H9 (cell line): Measurements from ENCODE around the gene BCORL1. TPM values are rescaled to one million over a fixed set of nuclear protein-coding genes. Genes with fewer than 3 reads are reported as not detected.

ENCODE experiments used
- DNase-seq: peaks from one replicate; pipeline ENCODE4 v3.0.0-alpha.2; 2017
- H2AFZ ChIP-seq: one replicate; pipeline ENCODE4 v1.6.1; 2013; ENCODE audit warnings: mild to moderate bottlenecking, low read length, control low read depth, moderate library complexity
- H2AK5ac ChIP-seq: 2 replicates; pipeline ENCODE4 v1.6.1; 2013; ENCODE audit warnings: low read length, control low read depth, mixed read lengths; ENCODE audit not compliant: insufficient read length
- H2BK120ac ChIP-seq: one replicate; pipeline ENCODE4 v1.6.1; 2013; ENCODE audit warnings: low read depth, mild to moderate bottlenecking, low read length, control low read depth, inconsistent platforms; ENCODE audit not compliant: poor library complexity, severe bottlenecking
- H2BK12ac ChIP-seq: 2 replicates; pipeline ENCODE4 v1.6.1; 2013; ENCODE audit warnings: low read length, control low read depth, mixed read lengths, low read depth; ENCODE audit not compliant: insufficient read length
- H2BK15ac ChIP-seq: 2 replicates; pipeline ENCODE4 v1.6.1; 2013; ENCODE audit warnings: low read depth, low read length, control low read depth
- H2BK20ac ChIP-seq: one replicate; pipeline ENCODE4 v1.6.1; 2013; ENCODE audit warnings: low read depth, mild to moderate bottlenecking, low read length, control low read depth, inconsistent platforms; ENCODE audit not compliant: poor library complexity, severe bottlenecking
- H2BK5ac ChIP-seq: 2 replicates; pipeline ENCODE4 v1.6.1; 2013; ENCODE audit warnings: low read length, control low read depth, mixed read lengths; ENCODE audit not compliant: insufficient read length
- H3K14ac ChIP-seq: 2 replicates; pipeline ENCODE4 v1.6.1; 2013; ENCODE audit warnings: low read length, control low read depth; ENCODE audit not compliant: insufficient read depth
- H3K18ac ChIP-seq: 2 replicates; pipeline ENCODE4 v1.6.1; 2013; ENCODE audit warnings: low read depth, mild to moderate bottlenecking, mixed read lengths, low read length, control low read depth; ENCODE audit not compliant: insufficient read length
- H3K23ac ChIP-seq: 2 replicates; pipeline ENCODE4 v1.6.1; 2013; ENCODE audit warnings: low read length, control low read depth, mixed read lengths, low read depth; ENCODE audit not compliant: insufficient read length
- H3K23me2 ChIP-seq: 2 replicates; pipeline ENCODE4 v1.6.1; 2013; ENCODE audit warnings: low read depth, mild to moderate bottlenecking, mixed read lengths, low read length, control low read depth; ENCODE audit not compliant: insufficient read length, poor library complexity, severe bottlenecking
- H3K27ac ChIP-seq: 2 replicates; pipeline ENCODE4 v1.5.1; 2013; ENCODE audit warnings: low read length, control low read depth, mixed read lengths, low read depth; ENCODE audit not compliant: insufficient read length
- H3K27me3 ChIP-seq: 2 replicates; pipeline ENCODE4 v1.6.1; 2013; ENCODE audit warnings: low read length, control low read depth, inconsistent platforms; ENCODE audit not compliant: insufficient read depth
- H3K4ac ChIP-seq: 2 replicates; pipeline ENCODE4 v1.6.1; 2013; ENCODE audit warnings: low read depth, mild to moderate bottlenecking, control low read depth, inconsistent platforms, low read length, moderate library complexity
- H3K4me1 ChIP-seq: 2 replicates; pipeline ENCODE4 v1.6.1; 2013; ENCODE audit warnings: low read length, control low read depth, inconsistent platforms; ENCODE audit not compliant: insufficient read depth
- H3K4me2 ChIP-seq: 2 replicates; pipeline ENCODE4 v1.6.1; 2013; ENCODE audit warnings: low read length, control low read depth, mixed read lengths; ENCODE audit not compliant: insufficient read length, insufficient read depth
- H3K56ac ChIP-seq: 2 replicates; pipeline ENCODE4 v1.6.1; 2013; ENCODE audit warnings: low read depth, mild to moderate bottlenecking, mixed read lengths, low read length, control low read depth; ENCODE audit not compliant: insufficient read length
- H3K79me1 ChIP-seq: 2 replicates; pipeline ENCODE4 v1.6.1; 2013; ENCODE audit warnings: low read depth, mild to moderate bottlenecking, moderate library complexity, low read length, control low read depth, inconsistent platforms; ENCODE audit not compliant: insufficient read depth, poor library complexity, severe bottlenecking
- H3K79me2 ChIP-seq: 2 replicates; pipeline ENCODE4 v1.6.1; 2013; ENCODE audit warnings: low read length, control low read depth, inconsistent platforms; ENCODE audit not compliant: insufficient read depth
- H3K9ac ChIP-seq: 2 replicates; pipeline ENCODE4 v1.6.1; 2013; ENCODE audit warnings: low read length, control low read depth, mixed read lengths; ENCODE audit not compliant: insufficient read length; ENCODE audit errors: extremely low read depth
- H3K9me3 ChIP-seq: one replicate; pipeline ENCODE4 v1.6.1; 2013; ENCODE audit warnings: low read depth, low read length, inconsistent platforms; ENCODE audit not compliant: control insufficient read depth
- H3T11ph ChIP-seq: one replicate; pipeline ENCODE4 v1.6.1; 2013; ENCODE audit warnings: mild to moderate bottlenecking, low read length, control low read depth, inconsistent platforms
- H4K20me1 ChIP-seq: one replicate; pipeline ENCODE4 v1.6.1; 2013; ENCODE audit not compliant: control insufficient read depth, insufficient read length, insufficient read depth
- H4K5ac ChIP-seq: 2 replicates; pipeline ENCODE4 v1.6.1; 2013; ENCODE audit warnings: low read depth, mild to moderate bottlenecking, mixed read lengths, low read length, control low read depth; ENCODE audit not compliant: insufficient read length
- H4K8ac ChIP-seq: replicated peaks from 2 replicates; pipeline ENCODE4 v1.6.1; 2013; ENCODE audit warnings: low read length, control low read depth, mixed read lengths, low read depth; ENCODE audit not compliant: insufficient read length
- H4K91ac ChIP-seq: 2 replicates; pipeline ENCODE4 v1.6.1; 2013; ENCODE audit warnings: low read depth, mild to moderate bottlenecking, moderate library complexity, mixed read lengths, low read length, control low read depth; ENCODE audit not compliant: insufficient read length
- H3K27ac Mint-ChIP-seq, 3 experiments: 2 replicates in 2 of 3; 3 replicates in 1 of 3; pipeline ENCODE4 v1.8.0; 2020 to 2021; ENCODE audit warnings: mixed read lengths in 3 of 3, mild to moderate bottlenecking in 1 of 3, moderate library complexity in 1 of 3
- H3K27me3 Mint-ChIP-seq: 2 replicates; pipeline ENCODE4 v1.8.0; 2021; ENCODE audit warnings: low read depth, mild to moderate bottlenecking, moderate library complexity, mixed read lengths
- H3K36me3 Mint-ChIP-seq, 3 experiments: 2 replicates in 2 of 3; 3 replicates in 1 of 3; pipeline ENCODE4 v1.8.0; 2020 to 2021; ENCODE audit warnings: low read depth in 3 of 3, mixed read lengths in 3 of 3; ENCODE audit not compliant: insufficient read depth in 1 of 3
- H3K4me1 Mint-ChIP-seq, 2 experiments: 2 replicates each; pipeline ENCODE4 v1.8.0; 2020; ENCODE audit warnings: mixed read lengths in 2 of 2
- H3K4me3 Mint-ChIP-seq, 2 experiments: 2 replicates in 1 of 2; 3 replicates in 1 of 2; pipeline ENCODE4 v1.8.0; 2020 to 2021; ENCODE audit warnings: mild to moderate bottlenecking in 2 of 2, mixed read lengths in 2 of 2, moderate library complexity in 1 of 2
- H3K9me3 Mint-ChIP-seq, 2 experiments: 2 replicates in 1 of 2; 3 replicates in 1 of 2; pipeline ENCODE4 v1.8.0; 2020; ENCODE audit warnings: mild to moderate bottlenecking in 2 of 2, mixed read lengths in 2 of 2, moderate library complexity in 1 of 2
- CTCF ChIP-seq: fragments of 200-600 bp; sonication (generic); conservative IDR thresholded peaks from 3 replicates; pipeline ENCODE4 v1.8.0; 2021; ENCODE audit warnings: antibody characterized with exemption, mild to moderate bottlenecking
- WGBS: extraction: QIAGEN DNeasy Blood & Tissue Kit; methylation state at CpG from one replicate; pipeline ENCODE4 v1.1.7; 2013; ENCODE audit warnings: missing lambda C conversion rate, low lambda C conversion rate, mixed read lengths; ENCODE audit not compliant: insufficient read length; ENCODE audit errors: extremely low coverage; 5-methylcytosine and 5-hydroxymethylcytosine counted together
- total RNA-seq: library from RNA; stranded (reverse); gene quantifications from 2 replicates; pipeline ENCODE4 v1.2.1, GENCODE V29; 2021

Gene BCORL1
- total RNA-seq, 1 experiment from 2014 or later, result 6.1 TPM

GRCh38 chrX:130051176-130051845 lies 68.9 kb downstream of the BCORL1 start:
- Mint-ChIP-seq H3K36me3 (peaks cover 18 to 38% (median 30%) of the 10 kb centered on the region in 3 experiments), H3K27ac (no peak overlapping the region), H3K27me3 (peaks cover 2% of the 10 kb centered on the region), H3K4me3 (no peak overlapping the region), H3K9me3 (peaks cover 0 to 81% of the 10 kb centered on the region in 2 experiments; a peak in 2 of 5 replicates), H3K4me1 (peaks cover 2 to 12% of the 10 kb centered on the region in 2 experiments; a peak in 3 of 4 replicates)
- no peak overlapping the region for H3K27ac ChIP-seq
- H2AFZ ChIP-seq, result no peak overlapping the region
- peaks cover 8% of the 10 kb centered on the region for H3K9me3 ChIP-seq
- DNase-seq, result no peak
- H2BK12ac ChIP-seq, result no peak overlapping the region
- no peak overlapping the region for H2BK15ac ChIP-seq
- H3K56ac ChIP-seq, result no peak overlapping the region
- no peak overlapping the region for H3K23ac ChIP-seq
- no peaks in the 10 kb centered on the region for H3K79me1 ChIP-seq
- H2BK120ac ChIP-seq, result no peak overlapping the region
- WGBS, result no CpG with 5 or more reads among the region's 12 CpGs
- no peaks in the 10 kb centered on the region for H3K27me3 ChIP-seq
- H3K23me2 ChIP-seq, result no peaks in the 10 kb centered on the region
- H3K9ac ChIP-seq, result no peak overlapping the region
- no peak overlapping the region for H2BK5ac ChIP-seq
- H3K4me1 ChIP-seq, result no peaks in the 10 kb centered on the region; the same call in 1 of the 2 replicates
- no peak overlapping the region for H4K8ac ChIP-seq
- H3K4me2 ChIP-seq, result no peak overlapping the region
- H3T11ph ChIP-seq, result no peak overlapping the region
- H2AK5ac ChIP-seq, result no peak overlapping the region
- H3K18ac ChIP-seq, result no peak overlapping the region
- no peak for TF ChIP-seq CTCF
- no peak overlapping the region for H2BK20ac ChIP-seq
- H4K91ac ChIP-seq, result no peak overlapping the region
- H4K5ac ChIP-seq, result no peak overlapping the region
- H3K79me2 ChIP-seq, result no peaks in the 10 kb centered on the region
- H3K14ac ChIP-seq, result no peak overlapping the region
- H4K20me1 ChIP-seq, result no peaks in the 10 kb centered on the region
- no peak overlapping the region for H3K4ac ChIP-seq
